LNCAP (cell line): Measurements from ENCODE around the gene TMPRSS2.

Experiments
- CTCF ChIP-seq: fragments of 450-650 bp; IDR thresholded peaks from 2 replicates; pipeline ENCODE4 v1.5.1; 2017; ENCODE audit warnings: mild to moderate bottlenecking

TMPRSS2 gene

GRCh38 chr21:41435706-41436105 is 72.3 kb downstream of the TMPRSS2 start:
- TF ChIP-seq CTCF: no peak

GRCh38 chr21:41433566-41433965 is 74.4 kb downstream of the TMPRSS2 start:
- no peak for TF ChIP-seq CTCF

- no peak for TF ChIP-seq CTCF
Observed at GRCh38 chr21:41432562-41433460, 75.1 kb downstream of the TMPRSS2 start.

GRCh38 chr21:41431788-41432548 is 76.0 kb downstream of the TMPRSS2 start:
- no peak for TF ChIP-seq CTCF

GRCh38 chr21:41429925-41430491 is 78.0 kb downstream of the TMPRSS2 start:
- no peak for TF ChIP-seq CTCF

GRCh38 chr21:41429305-41429704 is 78.7 kb downstream of the TMPRSS2 start:
- no peak for TF ChIP-seq CTCF

- no peak for TF ChIP-seq CTCF
Observed at GRCh38 chr21:41428847-41429246, 79.1 kb downstream of the TMPRSS2 start.
